Measurements from ENCODE around the gene TFB2M.
"Not testable (repeated sequence)": the region's sequence is repeated elsewhere in the genome, so short reads cannot be mapped to it uniquely, and the experiment has no call there.

The TFB2M gene

GRCh38 chr1:246597971-246598370 lies 31.9 kb upstream of the TFB2M start:
- Histone ChIP-seq H3K4me1 (ENCODE audit: control insufficient read depth, insufficient read depth, low read length, poor library complexity, severe bottlenecking) (peaks cover 12% of the 10 kb centered on the region), H3K27me3 (replicated peaks; ENCODE audit: control insufficient read depth, insufficient read depth, low read length, poor library complexity, severe bottlenecking) (no peaks in the 10 kb centered on the region), H3K9me3 (ENCODE audit: control insufficient read depth, low read length) (no peaks in the 10 kb centered on the region), H3K27ac (ENCODE audit: insufficient read depth, low read length, poor library complexity, severe bottlenecking) (no peak overlapping the region), H3K36me3 (ENCODE audit: control insufficient read depth, insufficient read depth, low read length) (peaks cover 23% of the 10 kb centered on the region), H3K4me3 (ENCODE audit: insufficient read depth, low read depth, low read length, poor library complexity, severe bottlenecking) (no peak overlapping the region)
- no peak for DNase-seq

- DNase-seq = no peak
- H3K27ac ChIP-seq (ENCODE audit: insufficient read depth, low read length, poor library complexity, severe bottlenecking) = no peak overlapping the region
- no peaks in the 10 kb centered on the region for H3K9me3 ChIP-seq (ENCODE audit: control insufficient read depth, low read length)
These were observed 31.3 kb upstream of the TFB2M start for GRCh38 chr1:246597340-246597739.

GRCh38 chr1:246595146-246595545 lies 29.1 kb upstream of the TFB2M start:
- H3K4me3 ChIP-seq (ENCODE audit: insufficient read depth, low read depth, low read length, poor library complexity, severe bottlenecking) = no peak overlapping the region
- H3K4me1 ChIP-seq (ENCODE audit: control insufficient read depth, insufficient read depth, low read length, poor library complexity, severe bottlenecking) = peaks cover 12% of the 10 kb centered on the region
- H3K27me3 ChIP-seq (replicated peaks; ENCODE audit: control insufficient read depth, insufficient read depth, low read length, poor library complexity, severe bottlenecking) = no peaks in the 10 kb centered on the region
- peaks cover 23% of the 10 kb centered on the region for H3K36me3 ChIP-seq (ENCODE audit: control insufficient read depth, insufficient read depth, low read length)
- no peak overlapping the region for H3K27ac ChIP-seq (ENCODE audit: insufficient read depth, low read length, poor library complexity, severe bottlenecking)
- DNase-seq = no peak
- H3K9me3 ChIP-seq (ENCODE audit: control insufficient read depth, low read length) = no peaks in the 10 kb centered on the region

More at GRCh38 chr1:246597340-246597739, 31.3 kb upstream of the TFB2M start:
- no peak overlapping the region for H3K4me3 ChIP-seq (ENCODE audit: insufficient read depth, low read depth, low read length, poor library complexity, severe bottlenecking)
- peaks cover 23% of the 10 kb centered on the region for H3K36me3 ChIP-seq (ENCODE audit: control insufficient read depth, insufficient read depth, low read length)
- no peaks in the 10 kb centered on the region for H3K27me3 ChIP-seq (replicated peaks; ENCODE audit: control insufficient read depth, insufficient read depth, low read length, poor library complexity, severe bottlenecking)
- peaks cover 12% of the 10 kb centered on the region for H3K4me1 ChIP-seq (ENCODE audit: control insufficient read depth, insufficient read depth, low read length, poor library complexity, severe bottlenecking)

- Histone ChIP-seq H3K4me1 (ENCODE audit: control insufficient read depth, insufficient read depth, low read length, poor library complexity, severe bottlenecking) (peaks cover 5% of the 10 kb centered on the region), H3K36me3 (ENCODE audit: control insufficient read depth, insufficient read depth, low read length) (peaks cover 20% of the 10 kb centered on the region), H3K27me3 (replicated peaks; ENCODE audit: control insufficient read depth, insufficient read depth, low read length, poor library complexity, severe bottlenecking) (no peaks in the 10 kb centered on the region), H3K4me3 (ENCODE audit: insufficient read depth, low read depth, low read length, poor library complexity, severe bottlenecking) (no peak overlapping the region), H3K9me3 (ENCODE audit: control insufficient read depth, low read length) (no peaks in the 10 kb centered on the region), H3K27ac (ENCODE audit: insufficient read depth, low read length, poor library complexity, severe bottlenecking) (no peak overlapping the region)
- DNase-seq = no peak
These were observed 26.6 kb upstream of the TFB2M start for GRCh38 chr1:246592695-246593094.

GRCh38 chr1:246591958-246592357 lies 25.9 kb upstream of the TFB2M start:
- H3K4me3 ChIP-seq (ENCODE audit: insufficient read depth, low read depth, low read length, poor library complexity, severe bottlenecking) = no peak overlapping the region

GRCh38 chr1:246591504-246591903 lies 25.4 kb upstream of the TFB2M start:
- DNase-seq = no peak
- Histone ChIP-seq H3K27ac (ENCODE audit: insufficient read depth, low read length, poor library complexity, severe bottlenecking) (no peak overlapping the region), H3K4me3 (ENCODE audit: insufficient read depth, low read depth, low read length, poor library complexity, severe bottlenecking) (no peak overlapping the region), H3K36me3 (ENCODE audit: control insufficient read depth, insufficient read depth, low read length) (peaks cover 15% of the 10 kb centered on the region), H3K9me3 (ENCODE audit: control insufficient read depth, low read length) (no peaks in the 10 kb centered on the region), H3K4me1 (ENCODE audit: control insufficient read depth, insufficient read depth, low read length, poor library complexity, severe bottlenecking) (peaks cover 5% of the 10 kb centered on the region), H3K27me3 (replicated peaks; ENCODE audit: control insufficient read depth, insufficient read depth, low read length, poor library complexity, severe bottlenecking) (no peaks in the 10 kb centered on the region)

More at GRCh38 chr1:246591958-246592357, 25.9 kb upstream of the TFB2M start:
- Histone ChIP-seq H3K27ac (ENCODE audit: insufficient read depth, low read length, poor library complexity, severe bottlenecking) (no peak overlapping the region), H3K27me3 (replicated peaks; ENCODE audit: control insufficient read depth, insufficient read depth, low read length, poor library complexity, severe bottlenecking) (no peaks in the 10 kb centered on the region), H3K9me3 (ENCODE audit: control insufficient read depth, low read length) (no peaks in the 10 kb centered on the region), H3K36me3 (ENCODE audit: control insufficient read depth, insufficient read depth, low read length) (peaks cover 20% of the 10 kb centered on the region), H3K4me1 (ENCODE audit: control insufficient read depth, insufficient read depth, low read length, poor library complexity, severe bottlenecking) (peaks cover 5% of the 10 kb centered on the region)
- no peak for DNase-seq

- Histone ChIP-seq H3K36me3 (ENCODE audit: control insufficient read depth, insufficient read depth, low read length) (peaks cover 14% of the 10 kb centered on the region), H3K9me3 (ENCODE audit: control insufficient read depth, low read length) (no peaks in the 10 kb centered on the region), H3K27me3 (replicated peaks; ENCODE audit: control insufficient read depth, insufficient read depth, low read length, poor library complexity, severe bottlenecking) (no peaks in the 10 kb centered on the region), H3K4me1 (ENCODE audit: control insufficient read depth, insufficient read depth, low read length, poor library complexity, severe bottlenecking) (peaks cover 5% of the 10 kb centered on the region), H3K4me3 (ENCODE audit: insufficient read depth, low read depth, low read length, poor library complexity, severe bottlenecking) (no peak overlapping the region), H3K27ac (ENCODE audit: insufficient read depth, low read length, poor library complexity, severe bottlenecking) (no peak overlapping the region)
- DNase-seq = no peak
These were observed 25.0 kb upstream of the TFB2M start for GRCh38 chr1:246591047-246591446.

GRCh38 chr1:246589919-246590318 lies 23.9 kb upstream of the TFB2M start:
- not testable (repeated sequence) for H3K4me1 ChIP-seq (ENCODE audit: control insufficient read depth, insufficient read depth, low read length, poor library complexity, severe bottlenecking); H3K4me3 ChIP-seq (ENCODE audit: insufficient read depth, low read depth, low read length, poor library complexity, severe bottlenecking)

GRCh38 chr1:246588159-246588721 lies 22.2 kb upstream of the TFB2M start:
- H3K4me1 ChIP-seq (ENCODE audit: control insufficient read depth, insufficient read depth, low read length, poor library complexity, severe bottlenecking) = peaks cover 2% of the 10 kb centered on the region
- H3K36me3 ChIP-seq (ENCODE audit: control insufficient read depth, insufficient read depth, low read length) = peaks cover 6% of the 10 kb centered on the region
- H3K4me3 ChIP-seq (ENCODE audit: insufficient read depth, low read depth, low read length, poor library complexity, severe bottlenecking) = no peak overlapping the region
- H3K27me3 ChIP-seq (replicated peaks; ENCODE audit: control insufficient read depth, insufficient read depth, low read length, poor library complexity, severe bottlenecking) = no peaks in the 10 kb centered on the region
- no peak for DNase-seq
- no peaks in the 10 kb centered on the region for H3K9me3 ChIP-seq (ENCODE audit: control insufficient read depth, low read length)
- H3K27ac ChIP-seq (ENCODE audit: insufficient read depth, low read length, poor library complexity, severe bottlenecking) = no peak overlapping the region

More at GRCh38 chr1:246589919-246590318, 23.9 kb upstream of the TFB2M start:
- H3K36me3 ChIP-seq (ENCODE audit: control insufficient read depth, insufficient read depth, low read length); H3K27ac ChIP-seq (ENCODE audit: insufficient read depth, low read length, poor library complexity, severe bottlenecking); H3K27me3 ChIP-seq (replicated peaks; ENCODE audit: control insufficient read depth, insufficient read depth, low read length, poor library complexity, severe bottlenecking); DNase-seq; H3K9me3 ChIP-seq (ENCODE audit: control insufficient read depth, low read length): not testable (repeated sequence)

GRCh38 chr1:246587606-246588005 lies 21.5 kb upstream of the TFB2M start:
- Histone ChIP-seq H3K27me3 (replicated peaks; ENCODE audit: control insufficient read depth, insufficient read depth, low read length, poor library complexity, severe bottlenecking) (no peaks in the 10 kb centered on the region), H3K4me3 (ENCODE audit: insufficient read depth, low read depth, low read length, poor library complexity, severe bottlenecking) (no peak overlapping the region), H3K36me3 (ENCODE audit: control insufficient read depth, insufficient read depth, low read length) (peaks cover 6% of the 10 kb centered on the region), H3K27ac (ENCODE audit: insufficient read depth, low read length, poor library complexity, severe bottlenecking) (no peak overlapping the region), H3K9me3 (ENCODE audit: control insufficient read depth, low read length) (no peaks in the 10 kb centered on the region), H3K4me1 (ENCODE audit: control insufficient read depth, insufficient read depth, low read length, poor library complexity, severe bottlenecking) (peaks cover 2% of the 10 kb centered on the region)
- DNase-seq = no peak

Measured in effector memory CD4-positive, alpha-beta T cell (primary cell).